ENCODE results near the gene MAP3K13.
"Not testable (repeated sequence)": the region's sequence is repeated elsewhere in the genome, so short reads cannot be mapped to it uniquely, and the experiment has no call there.

Gene MAP3K13

DNA sequence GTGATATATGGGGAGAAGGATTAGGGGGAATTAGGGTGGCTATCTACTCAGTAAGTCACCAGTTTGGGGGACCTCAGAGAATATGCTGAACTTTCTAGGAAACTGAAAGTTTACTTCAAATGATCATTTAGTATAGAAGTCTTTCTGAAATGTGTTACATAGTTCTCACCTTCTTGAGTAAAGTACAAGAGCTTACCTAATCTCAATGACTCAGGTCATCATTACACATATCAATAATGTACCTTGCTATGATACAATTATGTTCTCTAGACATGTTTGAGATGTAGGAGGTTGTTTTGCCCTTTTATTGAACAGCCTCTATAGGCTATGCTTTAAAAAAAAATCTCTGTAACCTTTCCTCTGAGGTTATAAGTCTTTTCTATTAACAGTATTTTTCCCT, 85.2 kb downstream of the MAP3K13 start:
- no peak for DNase-seq (ENCODE audit: low spot score)

- not testable (repeated sequence) for DNase-seq (ENCODE audit: low spot score)
Measured at GRCh38 chr3:185451432-185451831, 88.5 kb downstream of the MAP3K13 start.

DNA sequence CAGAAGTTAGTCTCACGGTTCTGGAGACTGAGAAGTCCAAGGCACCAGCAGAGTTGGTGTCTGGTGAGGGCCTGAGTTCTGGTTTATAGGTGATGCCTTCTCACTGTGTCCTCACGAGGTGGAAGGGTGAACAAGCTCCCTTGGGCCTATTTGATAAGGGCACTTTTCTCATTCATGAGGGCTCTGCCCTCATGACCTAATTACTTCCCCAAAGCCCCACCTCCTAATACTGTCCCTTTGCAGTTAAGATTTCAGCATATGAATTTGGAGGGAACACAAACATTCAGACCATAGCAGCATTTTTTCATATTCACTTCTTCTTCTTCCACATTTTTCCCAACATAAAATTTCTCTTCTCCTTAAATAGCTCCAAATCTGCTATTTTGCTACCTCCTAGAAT, 94.4 kb downstream of the MAP3K13 start:
- no peak for DNase-seq (ENCODE audit: low spot score)

DNA sequence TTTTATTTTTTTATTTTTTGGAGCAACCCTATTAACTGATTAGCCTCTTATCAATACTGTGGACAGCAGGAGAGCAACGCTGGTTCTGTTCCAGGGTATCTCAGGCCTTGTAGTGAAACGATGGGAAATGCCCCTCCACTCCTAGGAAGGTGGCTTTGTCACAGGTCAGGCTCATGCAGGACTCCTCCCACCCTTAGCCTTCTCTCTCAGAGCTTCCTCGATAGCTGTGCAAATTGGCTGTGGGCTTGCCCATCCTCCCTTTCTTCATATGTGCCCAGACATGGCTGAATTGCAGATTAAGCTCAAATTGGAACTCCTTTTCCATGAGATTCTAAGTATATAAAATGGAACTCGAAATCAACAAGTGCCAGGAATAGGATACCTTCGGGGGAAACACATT, 97.4 kb downstream of the MAP3K13 start:
- no peak for DNase-seq (ENCODE audit: low spot score)

- peak; percentile 8 for DNase-seq (ENCODE audit: low spot score)
Measured at GRCh38 chr3:185460719-185461350, 97.9 kb downstream of the MAP3K13 start.

DNA sequence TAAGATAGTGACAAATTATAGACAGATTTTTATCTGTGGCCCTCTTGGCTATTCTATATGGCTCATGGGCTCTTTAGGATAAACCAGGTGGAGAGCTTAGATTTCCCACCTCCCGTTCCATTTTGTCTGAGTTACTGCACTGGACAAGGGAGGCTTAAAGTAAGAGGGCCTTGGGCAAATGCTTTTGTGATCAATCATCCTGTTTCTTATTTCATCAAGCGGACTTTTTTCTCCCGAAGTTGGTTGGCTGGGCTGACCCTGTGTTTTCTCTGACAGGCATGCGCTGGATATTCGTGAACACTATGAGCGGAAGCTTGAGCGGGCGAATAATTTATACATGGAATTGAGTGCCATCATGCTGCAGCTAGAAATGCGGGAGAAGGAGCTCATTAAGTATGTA, 102.5 kb downstream of the MAP3K13 start:
- DNase-seq (ENCODE audit: low spot score): no peak

DNA sequence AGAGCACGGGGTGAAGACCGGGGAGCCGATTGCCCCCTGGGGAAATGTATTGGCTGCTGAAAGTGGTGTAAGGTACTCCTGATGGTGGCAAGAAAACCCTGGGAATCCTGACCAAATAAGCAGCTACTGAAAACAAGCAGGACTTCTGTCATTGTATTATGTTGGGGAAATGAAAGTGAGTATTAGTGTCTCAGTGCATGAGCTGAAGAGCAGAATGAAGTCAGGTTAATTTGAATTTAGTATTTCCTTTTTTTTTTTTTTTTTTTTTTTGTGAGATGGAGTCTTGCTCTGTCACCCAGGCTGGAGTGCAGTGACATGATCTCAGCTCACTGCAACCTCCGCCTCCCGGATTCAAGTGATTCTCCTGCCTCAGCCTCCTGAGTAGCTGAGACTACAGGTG, 103.2 kb downstream of the MAP3K13 start:
- peak; percentile 4 for DNase-seq (ENCODE audit: low spot score)

GRCh38 chr3:185469542-185469941, 106.6 kb downstream of the MAP3K13 start:
- DNase-seq (ENCODE audit: low spot score): no peak

DNA sequence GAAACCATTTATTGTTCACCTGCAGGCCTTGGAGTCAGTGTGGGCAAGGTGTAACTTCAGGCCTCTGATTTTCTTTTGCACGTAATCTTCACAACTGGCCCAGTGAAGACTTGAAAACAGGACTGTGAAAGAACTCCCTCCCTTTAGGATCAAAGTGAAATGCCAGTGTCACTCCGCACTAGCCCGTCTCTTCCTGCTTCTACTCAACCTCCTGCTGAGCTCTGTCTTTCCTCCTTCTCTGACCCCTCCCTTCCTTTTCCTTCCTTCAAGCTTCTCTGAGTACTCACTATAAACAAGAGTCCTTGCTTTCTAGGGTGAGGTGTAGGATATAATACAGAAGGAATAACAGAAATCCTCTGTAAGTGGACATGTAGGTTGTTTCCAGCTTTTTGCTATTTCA, 107.4 kb downstream of the MAP3K13 start:
- DNase-seq (ENCODE audit: low spot score): no peak

DNA sequence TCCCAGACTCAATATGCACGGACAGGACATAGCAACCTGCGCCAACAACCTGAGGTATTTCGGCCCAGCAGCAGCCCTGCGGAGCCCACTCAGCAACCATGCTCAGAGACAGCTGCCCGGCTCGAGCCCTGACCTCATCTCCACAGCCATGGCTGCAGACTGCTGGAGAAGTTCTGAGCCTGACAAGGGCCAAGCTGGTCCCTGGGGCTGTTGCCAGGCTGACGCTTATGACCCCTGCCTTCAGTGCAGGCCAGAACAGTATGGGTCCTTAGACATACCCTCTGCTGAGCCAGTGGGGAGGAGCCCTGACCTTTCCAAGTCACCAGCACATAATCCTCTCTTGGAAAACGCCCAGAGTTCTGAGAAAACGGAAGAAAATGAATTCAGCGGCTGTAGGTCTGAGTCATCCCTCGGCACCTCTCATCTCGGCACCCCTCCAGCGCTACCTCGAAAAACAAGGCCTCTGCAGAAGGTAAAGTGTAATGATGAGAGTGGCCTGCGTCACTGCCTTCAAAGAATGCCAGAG, 110.4 kb downstream of the MAP3K13 start:
- DNase-seq (ENCODE audit: low spot score): no peak

DNA sequence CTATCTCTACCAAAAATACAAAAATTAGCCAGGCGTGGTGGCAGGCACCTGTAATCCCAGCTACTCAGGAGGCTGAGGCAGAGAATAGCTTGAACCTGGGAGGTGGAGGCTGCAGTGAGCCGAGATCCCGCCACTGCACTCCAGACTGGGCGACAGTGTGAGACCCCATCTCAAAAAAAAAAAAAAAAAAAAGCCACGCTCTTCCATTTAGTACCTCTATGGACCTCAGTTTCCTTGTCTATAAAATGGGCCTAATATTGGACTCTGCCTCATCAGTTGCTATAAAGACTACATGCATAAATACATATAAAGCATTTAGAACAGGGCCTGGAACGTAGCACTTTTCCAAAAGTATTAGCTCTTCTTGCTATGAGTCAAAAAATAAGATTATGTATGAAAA, 112.0 kb downstream of the MAP3K13 start:
- not testable (repeated sequence) for DNase-seq (ENCODE audit: low spot score)

- no peak for DNase-seq (ENCODE audit: low spot score)
Measured at GRCh38 chr3:185477316-185477715, 114.4 kb downstream of the MAP3K13 start.

- no peak for DNase-seq (ENCODE audit: low spot score)
Measured at GRCh38 chr3:185479373-185479945, 116.5 kb downstream of the MAP3K13 start.

DNA sequence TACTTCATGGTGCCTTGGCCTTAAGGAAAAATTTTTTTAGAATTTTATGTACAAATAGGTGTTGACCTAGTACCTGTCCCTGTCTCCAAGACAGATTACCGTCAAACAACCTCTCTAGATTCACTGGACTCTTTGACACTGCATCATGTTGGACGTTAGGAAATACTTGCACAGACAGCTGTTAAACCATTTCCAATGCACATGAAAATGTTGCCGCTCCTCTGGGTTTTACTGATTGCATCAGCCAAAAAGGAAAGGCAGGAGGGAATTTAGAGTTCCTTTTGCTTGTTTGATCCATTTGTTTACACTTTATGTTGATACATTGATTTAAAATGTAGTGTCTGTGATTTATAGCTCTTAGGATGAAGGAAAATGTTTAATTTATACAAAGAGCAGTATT, 121.4 kb downstream of the MAP3K13 start:
- no peak for DNase-seq (ENCODE audit: low spot score)

GRCh38 chr3:185486394-185486793, 123.5 kb downstream of the MAP3K13 start:
- DNase-seq (ENCODE audit: low spot score): no peak

- DNase-seq (ENCODE audit: low spot score): no peak
Measured at GRCh38 chr3:185488465-185488864, 125.5 kb downstream of the MAP3K13 start.

DNA sequence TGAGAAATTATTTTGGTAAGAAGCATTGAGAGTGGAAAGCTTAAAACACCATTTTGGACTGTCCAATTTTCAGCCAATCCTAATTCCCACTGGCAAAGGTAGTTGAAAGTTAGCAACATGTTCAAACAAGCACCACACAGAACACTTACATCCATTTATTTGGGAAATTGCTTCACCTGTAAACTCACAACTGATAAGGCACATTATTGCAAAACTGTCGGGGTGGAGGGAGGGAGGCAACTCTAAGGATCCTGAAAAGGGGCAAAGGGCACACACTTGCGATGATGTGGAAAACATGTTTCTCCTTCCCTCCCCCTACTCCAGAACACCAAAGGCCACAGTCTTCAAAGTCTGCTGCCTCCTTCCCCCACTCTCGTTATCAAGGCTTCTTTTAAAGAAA, 126.5 kb downstream of the MAP3K13 start:
- DNase-seq (ENCODE audit: low spot score): no peak

DNA sequence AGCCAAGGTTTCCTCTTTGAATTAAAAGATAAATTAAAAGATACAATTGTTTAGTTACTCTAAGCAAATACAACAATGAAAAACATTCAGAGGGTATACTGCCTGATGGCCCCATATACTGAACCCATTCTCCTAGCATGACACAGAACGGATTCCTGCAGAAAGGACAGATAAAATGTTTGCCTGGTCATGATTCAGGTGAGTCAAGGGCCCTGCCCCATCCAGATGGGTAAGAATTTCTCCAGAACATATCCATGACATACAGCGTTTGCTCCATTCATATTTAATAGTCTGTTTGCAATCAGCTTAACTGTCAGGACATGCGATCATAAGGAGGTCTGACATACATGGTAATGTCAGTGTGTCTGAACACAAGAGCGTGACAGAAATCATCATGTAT, 127.3 kb downstream of the MAP3K13 start:
- no peak for DNase-seq (ENCODE audit: low spot score)

DNA sequence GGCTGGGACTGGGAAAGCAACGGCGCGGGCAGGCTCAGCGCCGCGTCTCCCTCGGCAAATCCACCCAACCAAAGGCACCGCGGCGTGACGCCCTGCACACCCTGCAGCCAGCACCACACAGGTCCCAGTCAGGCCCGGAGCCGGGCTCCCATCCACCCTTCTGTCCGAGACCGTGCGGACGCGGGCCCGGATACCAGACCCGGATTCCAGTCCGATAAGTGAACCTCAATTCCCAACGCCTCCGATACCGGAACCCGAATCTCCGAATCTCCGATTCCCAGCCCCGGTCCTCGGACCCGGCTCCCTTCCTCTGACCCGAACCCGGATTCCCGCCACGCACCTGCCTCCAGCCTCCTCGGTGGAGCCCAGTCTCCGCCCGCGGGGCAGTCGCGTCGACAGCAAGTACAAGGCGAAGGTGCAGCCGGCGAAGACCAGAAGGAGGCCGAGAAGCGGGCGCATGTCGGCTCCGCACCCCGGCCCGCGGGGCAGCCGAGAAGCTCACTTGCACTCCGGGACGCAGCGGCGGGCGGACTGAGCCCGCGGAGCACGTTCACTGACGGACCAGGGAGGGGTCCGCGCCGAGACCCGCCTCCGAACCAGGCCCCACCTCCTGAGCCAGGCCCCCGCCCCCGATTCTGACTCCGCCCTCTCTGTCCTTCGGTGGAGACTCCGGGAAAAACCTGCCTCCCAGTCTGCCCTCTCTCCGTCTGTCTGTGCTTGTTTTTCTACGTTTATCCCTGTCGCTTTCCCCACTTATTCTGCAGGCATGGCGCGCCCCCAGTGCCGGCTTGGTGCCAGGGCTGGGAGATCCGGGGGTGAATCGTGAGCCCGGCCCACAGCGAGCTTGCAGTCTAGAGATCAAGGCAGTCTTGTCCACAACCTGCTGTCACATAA, 135.8 kb downstream of the MAP3K13 start, which contains the start of gene TMEM41A:
Gene TMEM41A, minus strand, starts transcription at position 533 of the 894 bp plus-strand sequence. Its CDS starts 74 bp downstream, at position 459.
- DNase-seq (ENCODE audit: low spot score): peak; percentile 96

DNA sequence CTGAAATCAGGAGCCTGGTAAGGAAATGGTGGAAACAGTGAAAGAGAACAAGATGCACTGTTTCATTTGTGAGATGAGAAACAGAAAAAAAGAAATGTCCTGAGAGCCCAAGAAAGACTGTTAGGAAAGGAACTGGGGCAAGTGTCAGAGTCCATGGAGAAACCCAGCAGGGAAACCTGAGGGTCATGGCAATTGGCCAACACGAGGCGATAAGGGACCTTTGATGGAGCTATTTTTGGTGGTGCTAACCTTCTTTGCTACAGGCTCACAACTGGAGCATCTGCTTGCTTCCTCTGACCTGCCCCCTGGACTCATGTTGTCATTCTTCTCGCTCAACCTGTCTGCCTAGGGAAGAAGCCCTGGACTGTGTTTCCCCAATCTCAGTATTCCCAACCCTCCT, 140.1 kb downstream of the MAP3K13 start:
- DNase-seq (ENCODE audit: low spot score): no peak

DNA sequence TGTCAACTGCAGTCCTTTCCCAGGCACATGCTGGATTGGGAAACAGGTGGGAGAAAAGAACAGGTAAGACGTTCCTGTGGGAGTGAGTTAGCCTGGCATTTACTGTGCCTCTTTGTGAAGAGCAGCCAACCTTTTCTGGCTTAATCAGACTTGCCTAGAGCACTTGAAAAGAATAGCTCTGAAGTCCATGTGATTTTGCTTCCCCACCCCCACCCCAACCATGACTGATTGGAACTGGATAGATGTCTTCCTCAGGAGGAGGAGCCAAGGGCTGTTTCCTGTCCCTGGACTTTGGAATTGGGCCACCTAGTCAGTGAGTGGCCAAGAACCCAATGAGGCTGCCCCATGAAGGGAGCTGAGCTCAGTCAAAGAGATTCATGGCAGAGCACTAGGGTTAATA, 140.6 kb downstream of the MAP3K13 start:
- DNase-seq (ENCODE audit: low spot score): no peak

- DNase-seq (ENCODE audit: low spot score): no peak
Measured at GRCh38 chr3:185504636-185505035, 141.7 kb downstream of the MAP3K13 start.

GRCh38 chr3:185507883-185508282, 144.9 kb downstream of the MAP3K13 start:
- DNase-seq (ENCODE audit: low spot score): no peak

Data from germinal center (tissue), 1 donor.